OCI-LY7 (cell line): ENCODE measurements around the gene RBP5. TPM values are rescaled to one million over a fixed set of nuclear protein-coding genes. Genes with fewer than 3 reads are reported as not detected.

Experiments used
- BruUV-seq: library from RNA; stranded (reverse); fragments of 400-500 nt; replicated peaks from 2 replicates; lab custom pipeline; 2021; lab: Mats Ljungman, UMichigan
- CTCF ChIA-PET: fragments of 300-600 bp; sonication (Branson Sonifier 250); formaldehyde crosslinking; loops from one replicate; lab custom pipeline; 2022; ENCODE audit warnings: antibody characterized with exemption; ENCODE audit not compliant: unreplicated experiment; lab: Charles Lee
- POLR2A ChIA-PET: fragments of 300-600 bp; sonication (Branson Sonifier 250); formaldehyde crosslinking; loops from one replicate; lab custom pipeline; 2022; ENCODE audit warnings: antibody characterized with exemption; lab: Charles Lee
- DNase-seq: peaks from one replicate; pipeline ENCODE4 v3.0.0-alpha.2; 2015; ENCODE audit warnings: low spot score
- H2AFZ ChIP-seq: fragments of 200-600 bp; sonication (generic), shearing (Covaris generic); 2 replicates; pipeline ENCODE4 v1.6.1; 2014; ENCODE audit warnings: mild to moderate bottlenecking, antibody characterized with exemption, low read length, moderate library complexity
- H3K27ac ChIP-seq: fragments of 200-600 bp; sonication (generic); 2 replicates; pipeline ENCODE4 v1.5.1; 2014; ENCODE audit warnings: mixed run types, low read depth, mild to moderate bottlenecking, moderate library complexity, low read length, inconsistent platforms; ENCODE audit not compliant: poor library complexity, severe bottlenecking
- H3K36me3 ChIP-seq: fragments of 200-600 bp; sonication (generic); 2 replicates; pipeline ENCODE4 v1.6.1; 2014; ENCODE audit warnings: mild to moderate bottlenecking, antibody characterized with exemption, low read length, moderate library complexity, mixed read lengths; ENCODE audit not compliant: insufficient read depth
- H3K4me1 ChIP-seq: fragments of 200-600 bp; sonication (generic); 2 replicates; pipeline ENCODE4 v1.5.1; 2014; ENCODE audit warnings: mild to moderate bottlenecking, low read length; ENCODE audit not compliant: insufficient read depth, poor library complexity, severe bottlenecking
- H3K4me2 ChIP-seq: fragments of 200-600 bp; sonication (generic); 2 replicates; pipeline ENCODE4 v1.6.1; 2014; ENCODE audit warnings: mild to moderate bottlenecking, low read length
- H3K4me3 ChIP-seq: fragments of 200-600 bp; sonication (generic); 2 replicates; pipeline ENCODE4 v1.5.1; 2014; ENCODE audit warnings: mild to moderate bottlenecking, low read depth, low read length; ENCODE audit not compliant: poor library complexity, severe bottlenecking
- H3K79me2 ChIP-seq: fragments of 200-600 bp; sonication (generic); 2 replicates; pipeline ENCODE4 v1.6.1; 2016; ENCODE audit warnings: low read depth, mild to moderate bottlenecking, low read length, moderate library complexity, mixed read lengths; ENCODE audit not compliant: insufficient read depth
- H3K9me2 ChIP-seq: fragments of 200-600 bp; sonication (generic); 2 replicates; pipeline ENCODE4 v1.6.1; 2016; ENCODE audit warnings: mild to moderate bottlenecking, low read length, mixed read lengths; ENCODE audit not compliant: insufficient read depth
- H3K9me3 ChIP-seq: fragments of 200-600 bp; sonication (generic); 2 replicates; pipeline ENCODE4 v1.6.1; 2014; ENCODE audit warnings: mild to moderate bottlenecking, mixed run types, low read length, mixed read lengths
- H4K20me1 ChIP-seq: fragments of 200-600 bp; sonication (generic); 2 replicates; pipeline ENCODE4 v1.6.1; 2014; ENCODE audit warnings: mild to moderate bottlenecking, antibody characterized with exemption, low read length, moderate library complexity, mixed read lengths; ENCODE audit not compliant: insufficient read depth
- EZH2phosphoT487 ChIP-seq: fragments of 200-600 bp; sonication (generic); IDR thresholded peaks from 2 replicates; pipeline ENCODE4 v1.6.1; 2018; ENCODE audit warnings: low read depth, borderline replicate concordance, mild to moderate bottlenecking, mixed run types, antibody characterized with exemption, low read length, moderate library complexity, mixed read lengths
- intact Hi-C: fragments of 100-400 bp; cut with micrococcal nuclease; formaldehyde crosslinking; loops from one replicate; pipeline ENCODE4 v1.10.0; 2022; ENCODE audit not compliant: unreplicated experiment
- total RNA-seq, 2 experiments: library from RNA; depleted of rRNA in 1 of 2; stranded (reverse); fragments of >200 nt in 1 of 2; shearing (Covaris generic) in 1 of 2; gene quantifications; 2 replicates each; pipeline ENCODE4 v1.2.3, GENCODE V29; 2014 to 2022
- TF ChIP-seq, protein P1 (sequence below): fragments of 200-600 bp; sonication (generic); conservative IDR thresholded peaks from 2 replicates; pipeline ENCODE4 v1.5.1; 2014; ENCODE audit warnings: mild to moderate bottlenecking, antibody characterized with exemption, low read length, moderate library complexity, mixed read lengths

RBP5 gene
- total RNA-seq, 2 experiments from 2014 or later: 0.70 TPM; not detected in 1

DNA sequence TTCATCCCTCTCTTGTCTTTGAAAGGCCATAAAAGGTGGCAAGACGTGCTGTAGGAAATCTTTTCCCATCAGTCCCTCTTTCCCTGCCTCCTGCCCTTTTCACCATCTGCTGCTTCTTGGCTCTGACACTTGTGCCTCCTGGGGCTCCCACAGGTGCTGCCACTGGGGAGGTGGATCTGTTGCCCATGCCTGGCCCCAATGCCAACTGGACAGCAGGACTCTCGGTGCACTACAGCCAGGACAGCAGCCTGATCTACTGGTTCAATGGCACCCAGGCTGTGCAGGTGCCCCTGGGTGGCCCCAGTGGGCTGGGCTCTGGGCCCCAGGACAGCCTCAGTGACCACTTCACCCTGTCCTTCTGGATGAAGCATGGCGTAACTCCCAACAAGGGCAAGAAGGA lies 8.0 kb upstream of the RBP5 start:
- H3K9me3 ChIP-seq: no peaks in the 10 kb centered on the region
- no TSS peak for BruUV-seq
- H3K27ac ChIP-seq: no peak overlapping the region
- no peaks in the 10 kb centered on the region for H3K79me2 ChIP-seq
- H4K20me1 ChIP-seq: no peaks in the 10 kb centered on the region
- H3K36me3 ChIP-seq: peaks cover 11% of the 10 kb centered on the region
- CTCF ChIA-PET: no interaction called here
- POLR2A ChIA-PET: no interaction called here
- H3K4me3 ChIP-seq: no peak overlapping the region
- peaks cover 2% of the 10 kb centered on the region for H3K4me1 ChIP-seq
- TF ChIP-seq, protein P1, sequence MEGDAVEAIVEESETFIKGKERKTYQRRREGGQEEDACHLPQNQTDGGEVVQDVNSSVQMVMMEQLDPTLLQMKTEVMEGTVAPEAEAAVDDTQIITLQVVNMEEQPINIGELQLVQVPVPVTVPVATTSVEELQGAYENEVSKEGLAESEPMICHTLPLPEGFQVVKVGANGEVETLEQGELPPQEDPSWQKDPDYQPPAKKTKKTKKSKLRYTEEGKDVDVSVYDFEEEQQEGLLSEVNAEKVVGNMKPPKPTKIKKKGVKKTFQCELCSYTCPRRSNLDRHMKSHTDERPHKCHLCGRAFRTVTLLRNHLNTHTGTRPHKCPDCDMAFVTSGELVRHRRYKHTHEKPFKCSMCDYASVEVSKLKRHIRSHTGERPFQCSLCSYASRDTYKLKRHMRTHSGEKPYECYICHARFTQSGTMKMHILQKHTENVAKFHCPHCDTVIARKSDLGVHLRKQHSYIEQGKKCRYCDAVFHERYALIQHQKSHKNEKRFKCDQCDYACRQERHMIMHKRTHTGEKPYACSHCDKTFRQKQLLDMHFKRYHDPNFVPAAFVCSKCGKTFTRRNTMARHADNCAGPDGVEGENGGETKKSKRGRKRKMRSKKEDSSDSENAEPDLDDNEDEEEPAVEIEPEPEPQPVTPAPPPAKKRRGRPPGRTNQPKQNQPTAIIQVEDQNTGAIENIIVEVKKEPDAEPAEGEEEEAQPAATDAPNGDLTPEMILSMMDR: no peak
- TF ChIP-seq EZH2phosphoT487: no peak
- no peak overlapping the region for H2AFZ ChIP-seq
- no peak overlapping the region for H3K4me2 ChIP-seq
- DNase-seq: no peak
- H3K9me2 ChIP-seq: no peaks in the 10 kb centered on the region
- intact Hi-C loops: no loop called here

DNA sequence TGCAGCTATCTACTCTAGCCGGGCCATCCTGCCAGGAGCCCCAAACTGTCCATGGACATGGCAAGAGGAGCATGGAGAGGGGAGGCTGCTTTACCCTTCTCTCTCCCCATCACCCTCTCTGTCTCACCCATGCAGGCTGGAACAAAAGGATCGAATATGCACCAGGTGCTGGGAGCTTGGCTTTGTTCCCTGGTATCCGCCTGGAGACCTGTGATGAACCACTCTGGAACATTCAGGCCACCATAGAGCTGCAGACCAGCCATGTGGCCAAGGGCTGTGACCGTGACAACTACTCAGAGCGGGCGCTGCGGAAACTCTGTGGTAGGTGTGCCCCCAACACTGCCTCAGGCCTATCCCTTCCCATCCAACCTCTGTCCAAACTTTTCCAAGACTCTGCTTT lies 7.4 kb upstream of the RBP5 start:
- H3K36me3 ChIP-seq: peaks cover 11% of the 10 kb centered on the region
- no TSS peak for BruUV-seq
- H3K27ac ChIP-seq: no peak overlapping the region
- H3K4me1 ChIP-seq: peaks cover 8% of the 10 kb centered on the region
- ChIA-PET POLR2A (no interaction called here), CTCF (no interaction called here)
- no peak overlapping the region for H3K4me3 ChIP-seq
- no peaks in the 10 kb centered on the region for H3K9me3 ChIP-seq
- DNase-seq: no peak
- no peaks in the 10 kb centered on the region for H4K20me1 ChIP-seq
- H3K9me2 ChIP-seq: no peaks in the 10 kb centered on the region
- intact Hi-C loops: no loop called here
- no peaks in the 10 kb centered on the region for H3K79me2 ChIP-seq
- H3K4me2 ChIP-seq: no peak overlapping the region
- H2AFZ ChIP-seq: no peak overlapping the region
- TF ChIP-seq, protein P1: no peak
- no peak for TF ChIP-seq EZH2phosphoT487

DNA sequence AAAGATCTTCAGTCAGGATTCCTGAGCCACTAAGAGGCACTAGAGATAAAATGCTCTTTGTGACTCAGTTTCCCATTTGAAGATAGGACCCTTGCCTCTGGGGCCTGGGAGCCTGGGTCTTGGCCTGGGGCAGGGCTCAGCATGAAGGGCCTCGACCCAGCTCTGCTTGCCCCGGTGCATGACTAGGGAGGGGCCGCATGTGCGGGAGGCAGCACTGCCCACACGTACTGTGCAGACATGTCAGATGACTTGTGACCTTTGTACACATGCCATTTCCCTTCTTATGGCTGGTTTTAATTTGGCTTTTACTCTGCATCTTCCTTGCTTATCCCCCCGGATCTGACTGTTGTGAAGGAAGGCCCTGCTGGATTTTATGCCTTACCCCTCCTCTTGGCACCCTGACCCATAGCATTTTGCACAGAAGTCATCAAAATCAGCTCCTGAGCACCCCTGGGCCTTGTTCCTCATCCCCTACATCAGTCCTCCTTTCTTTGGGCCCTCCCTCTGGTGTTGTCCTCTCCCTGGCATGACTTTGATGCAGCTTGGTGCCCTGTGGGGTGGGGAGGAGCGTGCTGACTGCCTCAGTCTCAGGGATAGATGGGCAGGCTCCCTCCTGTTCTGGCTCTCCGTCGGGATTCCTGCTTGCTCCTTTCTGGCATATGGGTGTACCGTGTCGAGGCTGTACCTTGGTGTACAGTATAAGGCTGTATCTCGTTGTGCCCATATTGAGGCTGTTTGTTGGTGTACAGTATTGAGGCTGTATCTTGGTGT lies 5.9 kb upstream of the RBP5 start:
- ChIA-PET CTCF (no interaction called here), POLR2A (no interaction called here)
- no peak for DNase-seq
- no peaks in the 10 kb centered on the region for H3K9me2 ChIP-seq
- H3K79me2 ChIP-seq: no peaks in the 10 kb centered on the region
- no TSS peak for BruUV-seq
- H2AFZ ChIP-seq: no peak overlapping the region
- TF ChIP-seq, protein P1: no peak
- TF ChIP-seq EZH2phosphoT487: no peak
- no peak overlapping the region for H3K27ac ChIP-seq
- no peak overlapping the region for H3K4me2 ChIP-seq
- no peaks in the 10 kb centered on the region for H4K20me1 ChIP-seq
- H3K36me3 ChIP-seq: peaks cover 11% of the 10 kb centered on the region
- peaks cover 13% of the 10 kb centered on the region for H3K4me1 ChIP-seq
- no peaks in the 10 kb centered on the region for H3K9me3 ChIP-seq
- no peak overlapping the region for H3K4me3 ChIP-seq
- intact Hi-C loops: no loop called here
